ENCODE results near the gene TRAP1.

GRCh38 chr16:3701531-3701930 is 15.8 kb downstream of the TRAP1 start:
- TF ChIP-seq POLR2AphosphoS5 (IDR thresholded peaks at IDR 0.05): no peak
- no peak for TF ChIP-seq CTCF (IDR thresholded peaks at IDR 0.05 in 8 of 11, conservative IDR thresholded peaks at IDR 0.05 in 3 of 11)
- TF ChIP-seq POLR2A (IDR thresholded peaks at IDR 0.05): no peak
